C4-2B (cell line): ENCODE data around the gene AXL.

Source experiments
- ZFX ChIP-seq: fragments of 450-650 bp; IDR thresholded peaks from 2 replicates; pipeline ENCODE4 v1.6.1; 2017
- TF ChIP-seq, protein P1 (sequence below): fragments of 450-650 bp; conservative IDR thresholded peaks from 2 replicates; pipeline ENCODE4 v1.5.1; 2017; ENCODE audit warnings: mild to moderate bottlenecking

- TF ChIP-seq, protein P1, sequence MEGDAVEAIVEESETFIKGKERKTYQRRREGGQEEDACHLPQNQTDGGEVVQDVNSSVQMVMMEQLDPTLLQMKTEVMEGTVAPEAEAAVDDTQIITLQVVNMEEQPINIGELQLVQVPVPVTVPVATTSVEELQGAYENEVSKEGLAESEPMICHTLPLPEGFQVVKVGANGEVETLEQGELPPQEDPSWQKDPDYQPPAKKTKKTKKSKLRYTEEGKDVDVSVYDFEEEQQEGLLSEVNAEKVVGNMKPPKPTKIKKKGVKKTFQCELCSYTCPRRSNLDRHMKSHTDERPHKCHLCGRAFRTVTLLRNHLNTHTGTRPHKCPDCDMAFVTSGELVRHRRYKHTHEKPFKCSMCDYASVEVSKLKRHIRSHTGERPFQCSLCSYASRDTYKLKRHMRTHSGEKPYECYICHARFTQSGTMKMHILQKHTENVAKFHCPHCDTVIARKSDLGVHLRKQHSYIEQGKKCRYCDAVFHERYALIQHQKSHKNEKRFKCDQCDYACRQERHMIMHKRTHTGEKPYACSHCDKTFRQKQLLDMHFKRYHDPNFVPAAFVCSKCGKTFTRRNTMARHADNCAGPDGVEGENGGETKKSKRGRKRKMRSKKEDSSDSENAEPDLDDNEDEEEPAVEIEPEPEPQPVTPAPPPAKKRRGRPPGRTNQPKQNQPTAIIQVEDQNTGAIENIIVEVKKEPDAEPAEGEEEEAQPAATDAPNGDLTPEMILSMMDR: no peak
- no peak for TF ChIP-seq ZFX
Measured at GRCh38 chr19:41228486-41228885, 9.5 kb downstream of the AXL start.
